GM18511 (cell line): ENCODE measurements around the gene RCOR3.
"Not testable (repeated sequence)": the region's sequence is repeated elsewhere in the genome, so short reads cannot be mapped to it uniquely, and the experiment has no call there.

Source experiments
- ATAC-seq: cut with Tn5 transposase; IDR thresholded peaks from one replicate; pipeline ENCODE4 v1.9.1; 2021; ENCODE audit warnings: mild to moderate bottlenecking, moderate library complexity; ENCODE audit not compliant: unreplicated experiment

The RCOR3 gene

DNA sequence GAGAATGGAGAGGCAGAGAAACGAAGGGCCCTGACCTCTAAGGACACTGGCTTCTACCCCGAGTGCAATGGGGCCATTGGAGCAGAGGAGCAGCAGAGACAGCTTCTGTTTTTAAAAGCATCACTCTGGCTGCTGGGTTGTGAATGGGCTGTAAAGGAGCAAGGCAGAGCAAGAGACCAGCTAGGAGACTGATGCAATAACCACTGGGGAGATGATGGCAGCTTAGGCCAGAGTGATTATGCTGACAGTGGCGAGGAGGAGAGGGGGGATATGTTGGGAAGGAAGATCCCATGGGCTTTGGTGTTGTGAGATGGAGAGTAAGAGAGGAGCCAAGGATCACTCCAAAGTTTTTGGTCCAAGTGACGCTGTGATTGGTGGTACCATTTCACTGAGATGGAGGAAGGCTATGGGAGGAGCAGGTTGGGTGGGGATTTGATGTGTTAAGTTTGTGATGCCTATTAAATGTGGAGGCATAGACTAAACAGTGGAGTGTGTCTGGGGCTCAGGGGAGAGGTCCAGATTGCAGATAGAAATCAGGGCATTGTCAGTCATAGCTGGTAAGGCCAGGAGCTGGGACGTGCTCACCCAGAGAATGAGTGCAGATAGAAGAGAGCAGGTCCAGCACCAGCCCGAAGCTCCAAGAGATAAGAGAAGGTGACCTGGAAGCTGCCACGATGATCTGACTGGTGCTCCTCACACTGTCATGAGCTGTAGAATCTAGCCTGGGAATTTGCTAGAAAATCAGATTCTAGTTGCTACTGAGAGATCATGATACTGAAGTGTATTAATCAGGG is 78.5 kb downstream of the RCOR3 start:
- ATAC-seq = no peak

DNA sequence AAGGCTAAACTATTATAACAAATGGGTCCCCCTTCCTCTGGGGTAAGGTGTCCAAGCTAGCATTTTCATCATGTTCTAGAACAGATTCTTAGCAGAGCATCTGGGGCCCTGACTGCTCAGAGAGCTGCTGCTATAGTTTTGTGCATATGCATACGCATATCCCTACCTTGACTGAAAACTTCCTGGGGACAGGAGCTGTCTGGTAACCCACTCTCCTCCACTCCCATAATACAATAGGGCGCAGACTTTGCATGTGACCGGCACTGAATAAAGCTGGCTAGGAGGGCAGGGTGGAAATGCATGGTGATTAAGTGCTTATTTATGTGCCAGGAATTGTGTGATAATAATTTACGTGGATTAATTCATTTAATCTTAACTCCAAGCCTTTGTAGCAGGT is 79.1 kb downstream of the RCOR3 start:
- ATAC-seq = no peak

DNA sequence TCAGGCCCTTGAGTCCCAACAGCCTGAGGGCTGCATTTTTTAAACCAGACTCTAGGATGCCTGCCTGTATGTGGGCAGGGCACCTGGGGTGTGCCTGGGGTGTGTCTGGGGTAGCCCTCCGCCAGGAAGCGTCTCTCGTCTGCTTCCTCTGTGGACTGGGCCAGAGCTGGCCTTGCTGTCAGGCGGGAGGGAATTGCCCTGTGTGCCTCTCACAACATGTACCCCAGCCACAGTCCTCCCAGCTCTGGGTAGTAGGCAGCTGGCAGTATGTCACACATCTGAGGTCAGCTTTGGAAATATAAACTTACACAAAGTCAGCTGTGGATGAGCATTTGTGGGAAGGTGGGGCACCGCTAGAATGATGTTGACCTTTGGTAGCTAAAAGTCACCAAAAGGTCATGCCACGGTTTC is 80.5 kb downstream of the RCOR3 start:
- no peak for ATAC-seq

DNA sequence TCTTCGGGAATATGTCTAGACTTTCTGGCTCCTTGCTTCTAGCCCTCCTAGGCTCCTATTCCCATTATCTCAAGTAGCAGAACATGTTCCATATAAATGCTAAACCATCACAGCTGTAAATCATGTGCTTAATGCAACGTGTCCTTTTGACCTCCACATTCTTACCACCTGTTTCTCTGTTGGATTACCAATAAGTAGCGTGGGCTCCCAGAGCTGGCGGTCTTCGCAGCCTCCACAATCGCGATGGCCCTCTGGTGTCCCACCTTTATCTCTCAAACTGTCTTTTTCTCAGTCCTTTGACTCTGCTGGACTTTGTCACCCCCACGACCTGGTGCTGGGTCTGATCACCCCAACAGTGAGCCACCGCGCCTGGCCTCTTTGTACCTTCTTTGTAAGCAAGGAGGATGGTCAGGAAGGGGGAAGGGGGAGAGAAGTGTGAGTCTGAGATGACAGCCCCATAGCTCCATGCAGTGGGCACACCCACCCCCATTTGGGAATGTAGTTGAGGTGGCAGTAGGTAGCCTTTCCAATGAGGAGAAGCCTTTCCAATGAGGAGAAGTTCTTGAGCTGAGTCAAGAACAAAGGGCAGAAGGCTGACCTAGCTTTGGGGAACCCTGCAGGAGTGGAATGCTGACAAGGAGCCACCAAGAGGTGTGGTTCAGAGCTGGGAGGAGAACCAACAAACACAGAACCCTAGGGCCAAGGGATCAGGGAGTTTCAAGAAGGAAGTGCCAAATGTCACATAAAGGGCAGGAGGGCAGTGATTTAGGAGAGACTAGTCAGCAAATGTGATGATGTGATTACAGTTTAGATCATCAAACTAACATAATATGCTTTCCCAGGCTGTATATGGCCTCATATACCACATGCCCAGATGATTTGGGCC is 81.7 kb downstream of the RCOR3 start:
- ATAC-seq = no peak

DNA sequence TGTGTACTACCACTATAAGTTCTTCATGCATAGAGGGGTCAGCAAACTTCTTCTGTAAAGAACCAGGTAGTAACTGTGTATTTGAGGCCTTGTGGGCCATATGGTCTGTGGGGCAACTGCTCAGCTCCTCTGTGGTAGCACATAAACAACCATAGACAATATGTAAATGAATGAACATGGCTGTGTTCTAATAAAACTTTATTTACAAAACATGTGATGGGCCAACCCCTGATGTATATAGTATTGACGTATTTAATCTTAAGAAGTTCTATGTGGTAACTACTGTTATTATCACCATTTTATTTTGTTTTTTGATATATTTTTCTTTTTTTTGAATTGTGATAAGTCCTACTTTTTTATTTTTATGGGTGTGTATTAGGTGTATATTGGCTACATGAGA is 82.8 kb downstream of the RCOR3 start:
- ATAC-seq = no peak

DNA sequence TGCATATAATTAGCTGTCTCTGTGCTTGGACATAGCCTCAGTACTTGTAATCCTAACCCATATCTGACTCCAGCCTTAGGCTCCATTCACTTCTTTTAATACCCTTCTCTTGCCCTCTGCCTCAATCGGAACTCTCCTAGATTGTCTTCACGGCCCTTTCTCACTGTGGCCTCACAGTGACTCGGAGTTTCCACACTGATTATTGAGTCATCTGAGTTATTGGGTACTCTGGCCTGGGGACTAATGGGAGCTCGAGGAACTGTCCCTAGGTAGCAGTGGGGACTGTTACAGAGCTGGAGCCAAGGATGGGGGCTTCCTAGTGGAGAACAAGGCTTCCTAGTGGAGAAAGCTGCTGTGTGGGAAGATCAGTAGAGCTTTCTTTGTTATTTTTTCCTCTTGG is 84.4 kb downstream of the RCOR3 start:
- no peak for ATAC-seq

DNA sequence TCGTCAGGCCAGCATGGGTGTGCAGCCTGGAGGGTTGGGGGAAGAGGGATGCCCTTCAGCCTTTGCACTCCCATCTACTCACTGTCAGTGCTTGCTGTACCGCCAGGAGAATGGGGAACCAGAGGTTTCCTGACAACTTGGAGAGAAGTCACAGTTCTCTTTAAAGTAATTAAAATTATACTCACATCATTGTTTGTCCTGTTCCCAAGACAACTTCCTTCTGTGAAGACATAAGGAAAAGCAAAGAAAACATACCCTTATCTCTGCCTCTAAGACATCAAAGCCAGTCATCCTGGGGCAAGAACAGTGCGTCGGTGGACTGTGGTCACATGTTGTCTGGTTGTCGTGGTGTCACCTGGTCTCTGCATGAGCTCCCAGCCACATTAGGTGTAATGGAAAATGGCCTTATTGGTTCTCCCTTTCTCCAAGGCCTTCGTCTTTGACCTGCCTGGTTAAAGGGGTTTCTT is 85.0 kb downstream of the RCOR3 start:
- no peak for ATAC-seq

DNA sequence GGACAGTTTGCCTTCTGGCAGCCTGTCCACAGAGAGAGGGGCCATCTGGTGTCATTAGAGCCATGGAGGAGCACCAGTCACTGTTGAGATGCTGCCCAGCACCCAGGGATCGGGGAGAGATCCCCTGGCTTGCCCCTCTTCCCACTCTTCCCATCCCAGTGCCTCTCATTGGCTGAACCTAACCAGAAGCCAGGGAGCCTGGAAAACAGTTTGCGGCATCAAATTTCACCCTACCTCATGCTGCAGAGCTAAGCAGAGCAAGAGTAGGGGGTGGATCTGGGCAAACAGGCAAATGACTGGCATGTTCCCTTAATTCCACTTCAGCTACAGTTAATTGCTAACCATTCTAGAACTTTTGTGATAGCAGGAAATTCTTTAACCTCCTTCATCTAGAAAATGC is 86.6 kb downstream of the RCOR3 start:
- no peak for ATAC-seq

DNA sequence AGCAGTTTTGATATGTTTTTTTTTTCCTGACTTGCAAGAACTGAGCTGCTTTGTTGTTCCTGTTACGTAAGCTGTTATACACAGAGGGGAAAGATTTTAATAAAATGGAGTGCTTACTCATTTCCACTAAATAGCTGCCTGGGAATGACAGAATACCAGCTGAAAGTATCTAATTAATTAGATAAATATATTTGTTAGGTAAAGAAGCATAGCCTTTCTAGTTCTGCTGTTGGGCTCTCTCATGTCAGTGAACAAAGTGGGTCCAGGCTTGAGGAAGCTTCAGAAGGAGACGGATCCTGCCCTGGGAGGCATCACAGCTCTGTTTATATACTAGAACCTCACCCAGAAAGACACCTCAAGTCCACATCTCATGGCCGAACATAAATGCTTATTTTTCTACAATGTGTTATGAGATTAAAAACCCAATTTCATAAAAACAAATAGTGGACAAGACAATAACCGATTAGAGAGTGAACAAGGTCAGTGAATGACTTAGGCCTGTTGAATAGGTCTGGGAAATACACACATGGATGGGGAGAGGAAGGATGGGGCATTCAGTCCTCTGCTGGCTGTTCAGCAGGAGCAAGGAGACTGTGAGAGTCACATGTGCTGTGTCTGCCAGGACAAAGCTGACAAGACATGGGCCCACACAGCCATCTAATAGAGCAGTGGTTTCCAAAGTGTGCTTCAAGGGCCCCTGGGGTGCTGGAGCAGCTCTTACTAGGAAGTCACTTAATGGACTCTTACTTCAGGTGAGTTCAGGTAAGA is 88.1 kb downstream of the RCOR3 start:
- ATAC-seq = no peak

DNA sequence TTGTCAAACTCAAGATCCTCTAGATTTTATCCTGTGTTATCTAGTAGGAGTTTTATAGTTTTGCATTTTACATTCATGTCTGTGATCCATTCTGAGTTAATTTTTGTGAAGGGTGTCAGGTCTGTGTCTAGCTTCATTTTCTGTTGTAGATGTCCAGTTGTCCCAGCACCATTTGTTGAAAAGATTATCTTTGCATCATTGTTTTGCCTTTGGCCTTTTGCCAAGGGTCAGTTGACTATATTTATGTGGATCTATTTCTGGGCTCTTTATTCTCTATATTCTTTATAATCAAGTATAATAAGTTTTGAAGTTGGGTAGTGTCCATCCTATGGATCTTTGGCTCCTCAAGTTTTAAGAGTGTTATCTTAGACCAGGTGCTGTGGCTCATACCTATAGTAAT is 89.4 kb downstream of the RCOR3 start:
- ATAC-seq = no peak

DNA sequence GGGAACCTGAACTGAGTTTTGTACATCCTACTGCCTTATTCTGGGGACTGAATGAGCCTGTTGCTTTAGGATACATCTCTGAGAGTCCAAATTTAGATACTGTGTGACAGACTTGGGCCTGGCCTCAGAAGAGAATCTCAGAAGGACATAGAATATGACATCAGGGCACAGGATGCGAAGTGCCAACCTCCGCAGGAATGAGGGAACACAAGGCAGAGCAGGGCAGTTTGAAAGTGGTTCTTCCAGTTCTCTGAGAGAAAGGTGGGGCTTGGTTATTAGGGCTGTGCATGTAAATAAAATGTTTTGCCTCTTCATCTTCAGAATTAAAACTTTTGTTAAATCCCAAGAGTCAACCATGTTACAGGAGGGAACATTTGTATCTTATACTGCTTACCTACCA is 90.6 kb downstream of the RCOR3 start:
- ATAC-seq = no peak

DNA sequence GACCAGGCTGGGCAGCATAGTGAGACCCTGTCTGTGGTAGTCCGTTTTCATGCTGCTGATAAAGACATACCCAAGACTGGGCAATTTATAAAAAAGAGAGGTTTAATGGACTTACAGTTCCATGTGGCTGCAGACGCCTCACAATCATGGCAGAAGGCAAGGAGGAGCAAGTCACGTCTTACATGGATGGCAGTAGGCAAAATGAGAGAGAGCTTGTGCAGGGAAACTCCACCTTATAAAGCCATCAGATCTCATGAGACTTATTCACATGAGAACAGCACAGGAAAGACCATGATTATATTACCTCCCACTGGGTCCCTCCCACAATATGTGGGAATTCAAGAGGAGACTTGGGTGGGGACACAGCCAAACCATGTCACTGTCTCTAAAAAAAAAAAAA is 92.9 kb downstream of the RCOR3 start:
- ATAC-seq = not testable (repeated sequence)

DNA sequence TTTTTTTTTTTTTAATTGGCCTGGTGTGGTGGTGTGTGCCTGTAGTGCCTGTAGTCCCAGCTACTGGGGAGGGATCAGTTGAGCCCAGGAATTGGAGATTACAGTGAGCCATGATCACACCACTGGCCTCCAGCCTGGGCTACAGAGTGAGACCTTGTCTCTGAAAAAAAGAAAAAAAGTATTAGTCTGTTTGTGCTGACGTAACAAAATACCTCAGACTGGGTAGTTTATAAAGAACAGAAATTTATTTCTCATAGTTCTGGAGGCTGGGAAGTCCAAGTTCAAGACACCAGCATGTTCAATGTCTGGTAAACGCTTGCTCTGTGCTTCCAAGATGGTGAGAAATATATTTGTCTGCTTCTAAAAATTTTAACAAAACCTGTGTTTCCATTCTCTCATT is 93.3 kb downstream of the RCOR3 start:
- no peak for ATAC-seq

DNA sequence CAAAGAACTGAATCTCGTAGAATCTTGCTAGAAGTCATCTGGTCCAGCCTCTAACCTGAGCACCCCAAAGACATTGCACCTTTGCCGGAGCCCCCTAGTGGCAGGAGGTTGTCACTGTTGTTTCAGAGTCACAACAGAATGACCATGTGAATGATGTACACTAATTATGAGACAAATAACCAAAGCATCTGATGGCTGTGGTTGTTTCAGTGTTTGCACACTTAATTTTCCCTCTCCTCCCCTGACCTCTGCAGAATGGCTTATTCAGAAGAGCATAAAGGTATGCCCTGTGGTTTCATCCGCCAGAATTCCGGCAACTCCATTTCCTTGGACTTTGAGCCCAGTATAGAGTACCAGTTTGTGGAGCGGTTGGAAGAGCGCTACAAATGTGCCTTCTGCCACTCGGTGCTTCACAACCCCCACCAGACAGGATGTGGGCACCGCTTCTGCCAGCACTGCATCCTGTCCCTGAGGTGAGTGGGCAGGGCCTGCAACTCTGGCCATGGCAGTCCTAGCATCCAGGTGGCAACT is 93.9 kb downstream of the RCOR3 start:
- peak; percentile 87 for ATAC-seq

DNA sequence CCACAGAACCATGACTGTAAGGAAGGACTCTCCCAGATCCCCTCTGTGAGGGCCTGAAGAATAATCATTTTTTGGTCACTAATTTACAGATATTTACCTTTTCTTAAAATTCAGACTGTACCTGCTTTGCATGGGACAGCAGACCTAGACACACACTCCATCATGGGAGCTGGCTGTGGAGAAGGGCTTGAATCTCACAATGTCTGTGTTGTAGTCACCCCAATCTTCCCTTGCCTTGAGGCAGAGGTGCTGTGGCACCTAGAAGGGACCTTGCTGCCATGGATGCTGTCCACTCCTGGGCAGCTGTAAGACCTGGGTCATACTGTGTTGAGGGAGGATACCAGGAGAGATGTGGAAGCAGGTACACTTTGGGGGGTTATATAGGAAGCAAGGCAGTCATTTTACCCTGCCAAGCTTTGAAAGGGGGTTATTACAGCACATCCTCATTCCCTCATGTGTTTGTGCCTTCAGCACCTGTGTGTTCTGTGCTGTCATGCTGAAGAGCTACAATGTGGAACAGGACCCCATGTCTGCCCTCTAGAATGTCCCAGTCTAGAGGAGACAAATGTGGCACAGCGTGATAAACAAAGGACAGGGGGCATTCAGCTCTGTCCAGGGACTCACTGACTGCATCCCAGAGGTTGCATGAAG is 94.5 kb downstream of the RCOR3 start:
- peak; percentile 13 for ATAC-seq

DNA sequence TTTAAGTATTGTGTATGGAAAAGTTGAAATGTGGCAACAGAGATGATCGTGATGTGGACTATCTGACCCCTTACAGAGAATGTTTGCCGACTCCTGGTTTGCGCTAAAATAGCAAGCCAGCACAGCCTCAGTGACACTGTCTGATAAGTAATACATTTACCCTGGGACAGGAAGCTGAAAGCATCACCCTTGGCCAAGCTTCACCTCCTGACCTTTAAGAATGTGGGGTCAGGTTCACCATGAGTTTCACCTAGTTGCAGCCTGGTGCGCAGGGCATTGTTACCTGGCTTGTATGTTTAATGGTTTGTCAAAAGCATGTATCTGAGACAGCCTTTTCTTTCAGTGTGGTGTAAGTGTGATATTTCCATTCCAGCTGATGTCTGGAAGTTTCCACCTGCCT is 96.7 kb downstream of the RCOR3 start:
- no peak for ATAC-seq

DNA sequence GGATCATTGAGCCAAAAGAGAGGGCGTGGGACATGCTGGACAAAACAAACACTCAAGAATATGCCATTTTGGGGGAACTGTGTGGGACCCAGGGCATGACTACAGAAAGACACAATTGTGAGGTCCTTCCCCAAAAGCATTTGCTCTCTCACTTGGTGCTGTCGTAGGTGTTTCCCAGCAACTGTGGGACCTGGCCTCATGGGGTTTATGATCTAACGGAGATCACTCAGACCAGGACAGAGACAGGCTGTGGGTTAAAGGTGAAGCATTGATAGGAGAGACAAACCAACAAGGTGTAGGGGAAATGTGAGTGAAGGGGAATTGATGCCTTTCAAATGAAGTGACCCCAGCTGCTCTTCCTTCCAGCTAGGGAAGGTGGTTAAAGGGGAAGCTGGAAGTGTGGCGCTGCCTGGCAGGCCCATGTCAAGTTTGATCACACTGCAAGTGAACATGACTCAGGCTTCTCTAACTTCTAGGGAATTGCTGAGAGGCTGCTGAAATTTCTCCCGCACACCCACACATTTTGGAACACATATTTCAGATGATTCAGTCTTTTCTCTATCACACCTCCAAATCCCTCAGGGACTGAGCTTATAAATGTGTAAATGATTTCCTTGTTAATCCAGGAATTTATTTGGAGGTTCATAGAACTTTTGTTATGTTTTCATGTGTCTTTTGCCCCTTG is 97.7 kb downstream of the RCOR3 start:
- ATAC-seq = no peak

DNA sequence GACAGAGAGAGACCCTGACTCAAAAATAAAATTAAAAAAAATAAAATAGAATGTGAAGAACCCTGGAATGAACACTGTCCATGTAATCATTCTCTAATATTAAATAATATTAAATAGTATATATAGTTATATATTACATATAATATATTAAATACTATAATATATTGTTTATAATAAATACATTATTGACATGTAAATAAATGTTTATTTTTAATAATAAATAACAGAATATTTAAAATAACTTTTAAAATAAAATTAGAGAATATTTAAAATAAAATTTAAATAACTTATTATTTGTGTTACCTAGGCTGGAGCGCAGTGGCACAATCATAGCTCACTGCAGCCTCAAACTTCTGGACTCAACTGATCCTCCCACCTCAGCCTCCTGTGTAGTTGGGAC is 99.5 kb downstream of the RCOR3 start:
- ATAC-seq = no peak

DNA sequence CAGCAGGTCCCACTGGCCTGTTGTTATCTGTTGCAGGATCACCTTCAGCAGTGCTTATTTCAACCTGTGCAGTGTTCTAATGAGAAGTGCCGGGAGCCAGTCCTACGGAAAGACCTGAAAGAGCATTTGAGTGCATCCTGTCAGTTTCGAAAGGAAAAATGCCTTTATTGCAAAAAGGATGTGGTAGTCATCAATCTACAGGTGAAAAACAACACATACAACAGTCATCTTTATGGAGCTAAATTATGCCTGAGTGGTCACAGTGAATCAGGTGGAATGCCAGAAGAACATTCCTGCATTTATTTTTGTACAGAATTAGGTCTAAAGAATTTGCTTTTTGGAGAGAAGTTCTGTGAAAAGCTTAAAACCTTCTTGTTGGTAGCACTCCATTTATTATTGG is 100.7 kb downstream of the RCOR3 start:
- no peak for ATAC-seq

DNA sequence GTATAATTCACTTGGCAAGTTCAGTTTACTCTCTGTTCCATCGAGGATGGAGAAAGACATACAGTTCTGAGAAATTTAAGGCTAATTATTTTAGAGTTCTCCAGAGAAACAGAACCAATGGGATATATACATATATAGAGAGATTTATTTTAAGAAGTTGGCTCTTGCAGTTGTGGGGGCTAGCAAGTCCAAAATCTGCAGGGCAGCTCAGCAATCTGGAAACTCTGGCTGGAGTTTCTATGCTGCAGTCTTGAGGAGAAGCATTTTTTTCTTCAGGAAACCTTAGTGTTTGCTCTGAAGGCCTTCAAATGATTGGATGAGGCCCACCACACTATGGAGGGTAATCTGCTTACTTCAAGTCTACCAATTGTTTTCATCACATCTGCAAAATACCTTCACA is 102.0 kb downstream of the RCOR3 start:
- ATAC-seq = no peak
